ENCODE results near the gene IZUMO4. TPM values are rescaled to one million over a fixed set of nuclear protein-coding genes. Genes with fewer than 3 reads are reported as not detected.

Gene IZUMO4
- total and polyA plus RNA-seq, 9 donors = 1.7 to 4.0 (median 2.1) TPM

DNA sequence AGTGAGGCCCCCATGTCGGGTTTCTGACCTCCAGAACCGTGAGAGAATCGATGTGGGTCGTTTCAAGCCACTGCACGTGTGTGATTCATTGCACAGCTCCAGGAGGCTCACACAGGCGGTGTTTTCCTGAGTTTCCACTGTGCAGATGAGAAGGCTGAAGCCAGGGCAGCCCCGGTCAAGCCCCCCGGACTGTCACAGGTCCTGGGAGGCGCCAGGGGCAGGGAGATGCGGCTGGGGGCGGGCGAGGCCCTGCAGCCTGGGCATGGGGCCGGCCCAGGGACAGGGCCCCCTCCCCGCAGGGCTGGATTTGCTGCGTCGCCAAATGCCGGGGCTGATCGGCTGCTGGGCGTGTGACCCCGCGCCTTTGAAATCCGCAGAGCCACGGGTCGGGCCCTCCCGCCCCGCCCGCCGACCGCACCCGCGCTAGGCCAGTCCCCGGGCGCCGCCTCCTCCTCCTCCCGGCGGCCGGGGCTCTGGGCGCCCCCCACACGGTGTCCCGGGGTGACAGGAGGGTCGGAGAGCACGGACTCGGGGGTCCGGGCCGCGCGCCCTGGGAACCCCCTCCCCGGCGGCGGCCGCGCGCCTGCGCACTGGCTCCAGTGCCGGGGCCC lies 35.7 kb upstream of the IZUMO4 start:
- Histone ChIP-seq H3K27me3 (ENCODE audit: control insufficient read depth, insufficient read depth, low read length) (no peaks in the 10 kb centered on the region), H3K9me3 (replicated peaks; ENCODE audit: control insufficient read depth, low read depth, low read length) (no peaks in the 10 kb centered on the region), H3K36me3 (ENCODE audit: control insufficient read depth, insufficient read depth, low read length) (no peaks in the 10 kb centered on the region), H3K4me1 (ENCODE audit: control insufficient read depth, insufficient read depth, low read length) (peaks cover 60% of the 10 kb centered on the region), H3K4me3 (ENCODE audit: low read length) (peak overlapping the region; percentile 55), H3K27ac (ENCODE audit: low read length) (peak overlapping the region; percentile 96)
- DNase-seq = peak; percentile 89
- under 1% methylated on average over 55 of the region's 55 CpGs for WGBS (ENCODE audit: insufficient coverage)

DNA sequence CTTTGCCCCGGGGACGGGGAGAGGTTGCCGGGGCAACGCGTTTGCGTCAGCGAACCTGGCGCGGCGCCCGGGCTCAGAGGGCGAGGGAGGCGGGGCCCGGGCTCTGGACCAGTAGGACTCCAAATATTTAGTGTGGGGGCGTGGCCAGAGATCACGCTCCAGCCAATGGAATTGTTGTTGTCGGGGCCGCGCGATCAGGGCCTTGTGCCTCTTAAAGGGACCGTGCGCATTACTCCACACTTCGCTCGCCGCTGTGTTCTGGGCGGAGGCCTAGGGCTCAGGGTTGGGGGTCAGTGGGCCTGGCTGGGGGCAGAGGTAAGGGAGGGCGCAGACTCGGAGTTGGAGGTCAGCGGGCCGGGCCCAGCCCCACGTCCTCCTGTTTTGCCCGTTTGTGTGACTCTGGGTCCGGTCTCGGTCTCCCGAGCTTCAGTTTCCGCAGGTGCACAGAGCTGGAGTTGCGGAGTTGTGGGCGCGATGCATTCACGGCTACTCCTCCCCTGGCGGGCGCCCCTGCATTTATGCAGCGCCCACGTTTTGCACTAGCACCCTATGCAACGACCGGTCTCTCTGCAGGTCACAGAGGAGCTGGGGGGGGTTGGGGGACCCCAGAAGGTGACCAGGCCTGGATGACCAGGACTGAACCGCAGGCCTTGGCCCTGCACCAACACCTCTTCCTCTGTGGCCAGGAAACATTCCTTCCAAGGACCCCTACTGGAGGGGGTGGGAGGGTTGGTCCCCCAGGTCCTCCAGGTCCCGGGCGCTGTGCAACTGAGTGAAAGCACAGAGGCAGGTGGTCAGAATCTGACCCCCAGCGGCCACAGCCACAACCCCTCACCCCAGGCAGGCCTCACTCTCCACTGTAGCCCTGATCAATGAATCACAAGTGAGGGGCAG lies 35.0 kb upstream of the IZUMO4 start:
- Histone ChIP-seq H3K27me3 (ENCODE audit: control insufficient read depth, insufficient read depth, low read length) (no peaks in the 10 kb centered on the region), H3K27ac (ENCODE audit: low read length) (peak overlapping the region; percentile 96), H3K9me3 (replicated peaks; ENCODE audit: control insufficient read depth, low read depth, low read length) (no peaks in the 10 kb centered on the region), H3K4me3 (ENCODE audit: low read length) (peak overlapping the region; percentile 81), H3K4me1 (ENCODE audit: control insufficient read depth, insufficient read depth, low read length) (peaks cover 54% of the 10 kb centered on the region), H3K36me3 (ENCODE audit: control insufficient read depth, insufficient read depth, low read length) (no peaks in the 10 kb centered on the region)
- DNase-seq = peak; percentile 99
- 1% methylated on average over 41 of the region's 50 CpGs for WGBS (ENCODE audit: insufficient coverage)

DNA sequence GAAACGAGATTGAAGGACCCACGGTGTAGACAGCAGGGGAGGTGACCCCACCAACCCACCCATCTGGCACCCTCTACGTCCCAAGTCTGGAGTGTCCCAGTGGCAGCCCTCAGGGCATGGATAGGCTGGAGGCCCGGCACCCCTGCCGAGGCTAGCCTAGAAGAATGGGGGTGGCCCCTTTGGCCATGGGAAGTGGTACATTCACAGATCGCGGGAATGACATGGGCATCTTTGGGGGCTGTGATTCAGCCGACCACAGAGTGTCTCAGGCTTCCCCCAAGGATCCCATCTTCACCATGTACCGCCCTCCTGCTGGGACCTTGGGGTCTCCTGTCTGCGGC lies 34.4 kb upstream of the IZUMO4 start:
- Histone ChIP-seq H3K27me3 (ENCODE audit: control insufficient read depth, insufficient read depth, low read length) (no peaks in the 10 kb centered on the region), H3K4me1 (ENCODE audit: control insufficient read depth, insufficient read depth, low read length) (peaks cover 50% of the 10 kb centered on the region), H3K9me3 (replicated peaks; ENCODE audit: control insufficient read depth, low read depth, low read length) (no peaks in the 10 kb centered on the region), H3K27ac (ENCODE audit: low read length) (peak overlapping the region; percentile 94), H3K36me3 (ENCODE audit: control insufficient read depth, insufficient read depth, low read length) (no peaks in the 10 kb centered on the region), H3K4me3 (ENCODE audit: low read length) (peak overlapping the region; percentile 81)
- DNase-seq = no peak
- 61% methylated on average over 5 of the region's 10 CpGs for WGBS (ENCODE audit: insufficient coverage)

DNA sequence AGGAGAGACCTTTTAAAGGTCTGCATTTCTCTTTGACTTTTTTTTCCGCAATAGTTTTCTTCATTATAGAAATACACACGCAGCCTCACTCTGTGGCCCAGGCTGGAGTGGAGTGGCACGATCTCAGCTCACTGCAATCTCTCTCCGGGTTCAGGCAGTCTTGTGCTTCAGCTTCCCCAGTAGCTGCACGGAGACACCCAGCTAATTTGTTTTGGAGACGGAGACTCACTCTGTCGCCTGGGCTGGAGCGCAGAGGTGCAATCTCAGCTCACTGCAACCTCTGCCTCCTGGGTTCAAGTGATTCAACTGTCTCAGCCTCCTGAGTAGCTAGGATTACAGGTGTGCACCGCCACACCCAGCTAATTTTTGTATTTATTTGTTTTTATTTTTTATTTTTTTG lies 33.9 kb upstream of the IZUMO4 start:
- DNase-seq = no peak
- 43% methylated on average over 8 of the region's 9 CpGs for WGBS (ENCODE audit: insufficient coverage)
- no peaks in the 10 kb centered on the region for H3K9me3 ChIP-seq (replicated peaks; ENCODE audit: control insufficient read depth, low read depth, low read length)

DNA sequence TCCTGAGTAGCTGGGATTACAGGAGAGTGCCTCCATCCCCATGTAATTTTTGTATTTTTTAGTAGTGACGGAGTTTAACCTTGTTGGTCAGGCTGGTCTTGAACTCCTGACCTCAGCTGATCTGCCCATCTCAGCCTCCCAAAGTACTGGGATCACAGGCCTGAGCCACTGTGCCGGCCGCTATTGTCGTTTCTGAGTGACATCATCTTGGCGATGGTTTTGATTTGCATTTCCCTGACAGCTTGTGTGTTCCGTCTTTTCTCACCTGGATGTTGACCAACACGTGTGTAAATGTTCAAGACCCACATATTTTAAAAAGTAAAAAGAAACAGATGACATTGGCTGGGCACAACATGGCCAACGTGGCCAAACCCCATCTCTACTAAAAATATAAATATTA lies 32.9 kb upstream of the IZUMO4 start:
- no peaks in the 10 kb centered on the region for H3K36me3 ChIP-seq (ENCODE audit: control insufficient read depth, insufficient read depth, low read length)
- H3K27me3 ChIP-seq (ENCODE audit: control insufficient read depth, insufficient read depth, low read length) = no peaks in the 10 kb centered on the region
- H3K9me3 ChIP-seq (replicated peaks; ENCODE audit: control insufficient read depth, low read depth, low read length) = no peaks in the 10 kb centered on the region
- 83% methylated on average over 4 of the region's 8 CpGs for WGBS (ENCODE audit: insufficient coverage)
- DNase-seq = peak; percentile 8
- peak overlapping the region; percentile 91 for H3K27ac ChIP-seq (ENCODE audit: low read length)
- peaks cover 50% of the 10 kb centered on the region for H3K4me1 ChIP-seq (ENCODE audit: control insufficient read depth, insufficient read depth, low read length)
- H3K4me3 ChIP-seq (ENCODE audit: low read length) = no peak overlapping the region

More for the DNA sequence above, 33.9 kb upstream of the IZUMO4 start:
- H3K27ac ChIP-seq (ENCODE audit: low read length) = peak overlapping the region; percentile 94
- H3K36me3 ChIP-seq (ENCODE audit: control insufficient read depth, insufficient read depth, low read length) = no peaks in the 10 kb centered on the region
- peaks cover 50% of the 10 kb centered on the region for H3K4me1 ChIP-seq (ENCODE audit: control insufficient read depth, insufficient read depth, low read length)
- H3K27me3 ChIP-seq (ENCODE audit: control insufficient read depth, insufficient read depth, low read length) = no peaks in the 10 kb centered on the region
- H3K4me3 ChIP-seq (ENCODE audit: low read length) = no peak overlapping the region

DNA sequence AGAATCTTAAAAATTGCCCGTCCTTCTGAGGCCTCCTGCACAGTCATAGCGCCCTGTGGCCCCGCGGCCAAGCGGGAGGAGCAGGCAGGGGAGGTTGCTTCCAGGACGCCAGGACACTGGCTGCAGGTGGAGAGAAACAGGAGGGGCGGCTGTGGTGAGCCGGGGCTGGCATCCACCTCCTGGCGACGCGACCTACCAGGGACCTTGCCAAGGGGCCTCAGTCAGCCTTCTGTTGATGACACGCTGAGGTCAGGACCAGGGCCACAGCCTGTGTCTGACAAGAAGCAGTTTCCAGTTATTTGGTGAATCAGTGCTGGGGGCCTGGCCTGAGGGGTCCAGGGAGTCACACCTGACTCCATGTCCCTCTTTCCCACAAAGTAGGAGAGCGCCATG lies 32.3 kb upstream of the IZUMO4 start:
- Histone ChIP-seq H3K4me3 (ENCODE audit: low read length) (no peak overlapping the region), H3K9me3 (replicated peaks; ENCODE audit: control insufficient read depth, low read depth, low read length) (no peaks in the 10 kb centered on the region), H3K27me3 (ENCODE audit: control insufficient read depth, insufficient read depth, low read length) (no peaks in the 10 kb centered on the region), H3K27ac (ENCODE audit: low read length) (peak overlapping the region; percentile 91), H3K36me3 (ENCODE audit: control insufficient read depth, insufficient read depth, low read length) (no peaks in the 10 kb centered on the region), H3K4me1 (ENCODE audit: control insufficient read depth, insufficient read depth, low read length) (peaks cover 46% of the 10 kb centered on the region)
- DNase-seq = peak; percentile 19
- 78% methylated on average over 11 of the region's 13 CpGs for WGBS (ENCODE audit: insufficient coverage)

DNA sequence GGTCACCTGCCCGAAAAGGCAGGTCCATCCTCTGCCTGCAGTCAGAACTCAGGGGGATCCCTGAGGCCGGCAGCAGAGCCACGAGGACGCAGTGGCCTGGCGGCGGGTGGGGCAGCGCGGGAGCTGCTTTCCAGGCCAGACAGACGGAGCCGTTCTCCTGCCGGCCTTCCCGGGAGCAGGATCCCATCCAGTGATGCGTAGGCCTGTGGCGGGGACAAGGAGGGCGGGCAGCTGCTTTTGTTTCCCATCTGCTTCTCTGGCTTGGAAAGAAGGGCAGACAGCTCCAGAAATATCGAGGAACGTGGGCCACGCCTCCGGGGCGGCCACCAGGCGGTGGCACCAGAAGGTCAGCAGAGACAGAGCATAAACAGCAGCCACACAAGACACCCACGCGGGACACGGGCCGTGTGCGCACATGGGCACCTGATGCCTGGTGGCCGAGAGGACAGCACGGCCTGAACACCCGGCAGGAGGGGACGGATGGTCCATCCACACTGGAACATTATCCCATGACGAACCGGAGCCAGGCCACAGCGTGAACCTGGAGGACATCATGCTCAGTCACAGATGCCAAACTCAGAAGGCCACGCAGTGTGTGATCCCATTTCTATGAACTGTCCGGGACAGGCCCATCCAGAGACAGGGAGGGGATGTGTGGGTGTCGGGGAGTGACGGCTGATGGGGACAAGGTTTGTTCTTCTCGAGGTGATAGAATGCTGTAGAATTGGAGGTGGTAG lies 31.8 kb upstream of the IZUMO4 start:
- H3K36me3 ChIP-seq (ENCODE audit: control insufficient read depth, insufficient read depth, low read length) = no peaks in the 10 kb centered on the region
- 68% methylated on average over 35 of the region's 38 CpGs for WGBS (ENCODE audit: insufficient coverage)
- peak; percentile 75 for DNase-seq
- no peaks in the 10 kb centered on the region for H3K9me3 ChIP-seq (replicated peaks; ENCODE audit: control insufficient read depth, low read depth, low read length)
- H3K4me3 ChIP-seq (ENCODE audit: low read length) = no peak overlapping the region
- H3K4me1 ChIP-seq (ENCODE audit: control insufficient read depth, insufficient read depth, low read length) = peaks cover 43% of the 10 kb centered on the region
- no peaks in the 10 kb centered on the region for H3K27me3 ChIP-seq (ENCODE audit: control insufficient read depth, insufficient read depth, low read length)
- H3K27ac ChIP-seq (ENCODE audit: low read length) = peak overlapping the region; percentile 91

DNA sequence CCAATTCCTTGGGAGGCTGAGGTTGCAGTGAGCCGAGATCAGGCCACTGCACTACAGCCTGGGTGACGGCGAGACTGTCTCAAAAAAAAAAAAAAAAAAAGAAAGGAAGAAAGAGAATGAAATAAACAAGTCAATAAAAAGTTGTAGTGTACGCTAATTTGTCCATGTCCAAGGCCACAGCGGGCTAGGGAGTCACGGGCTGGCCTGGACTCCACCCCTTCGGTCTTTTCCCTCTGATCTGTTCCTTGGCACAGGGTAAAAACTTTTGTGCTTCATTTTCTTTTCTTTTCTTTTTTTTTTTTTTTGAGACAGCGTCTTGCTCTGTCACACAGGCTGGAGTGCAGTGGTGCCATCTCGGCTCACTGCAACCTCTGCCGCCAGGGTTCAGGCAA lies 26.3 kb upstream of the IZUMO4 start:
- no peak for DNase-seq
- Histone ChIP-seq H3K4me3 (ENCODE audit: low read length) (no peak overlapping the region), H3K27ac (ENCODE audit: low read length) (no peak overlapping the region), H3K36me3 (ENCODE audit: control insufficient read depth, insufficient read depth, low read length) (peaks cover 28% of the 10 kb centered on the region), H3K9me3 (replicated peaks; ENCODE audit: control insufficient read depth, low read depth, low read length) (no peaks in the 10 kb centered on the region), H3K27me3 (ENCODE audit: control insufficient read depth, insufficient read depth, low read length) (no peaks in the 10 kb centered on the region), H3K4me1 (ENCODE audit: control insufficient read depth, insufficient read depth, low read length) (peaks cover 2% of the 10 kb centered on the region)
- WGBS (ENCODE audit: insufficient coverage) = 87% methylated on average over 7 of the region's 10 CpGs

DNA sequence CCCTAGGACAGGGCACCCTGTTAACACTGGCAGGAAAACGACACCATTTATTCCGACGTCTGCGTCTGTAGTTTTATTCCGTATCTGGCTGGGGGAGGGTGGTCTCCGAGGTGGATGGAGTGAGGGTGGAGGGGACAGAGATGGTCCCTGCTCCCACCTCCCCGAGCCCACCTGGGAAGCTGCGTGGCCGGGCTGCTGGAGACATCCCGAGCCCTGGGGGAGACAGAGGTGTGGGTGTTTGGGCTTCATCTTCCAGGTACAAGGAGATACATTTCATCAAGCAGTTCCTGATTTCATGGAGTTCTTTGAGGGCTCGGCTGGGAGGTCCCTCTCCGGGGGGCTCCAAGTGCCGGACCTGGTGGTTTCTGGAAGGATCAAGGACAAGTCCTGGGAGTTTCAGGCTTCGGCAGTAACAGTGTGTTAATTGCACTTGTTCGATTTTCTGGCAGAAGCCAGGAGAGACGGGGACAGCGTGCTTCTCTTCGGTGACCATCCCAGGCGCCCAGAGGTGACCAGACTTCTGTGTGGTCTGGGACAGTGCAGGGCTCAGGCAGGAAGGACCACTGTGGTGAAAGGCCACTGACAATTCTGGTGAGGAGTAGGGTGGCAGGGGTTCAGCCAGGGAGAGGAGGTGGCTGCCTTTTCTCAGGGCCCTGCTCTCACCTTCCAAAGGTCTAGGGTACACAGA lies 25.6 kb upstream of the IZUMO4 start:
- DNase-seq = no peak
- Histone ChIP-seq H3K27me3 (ENCODE audit: control insufficient read depth, insufficient read depth, low read length) (no peaks in the 10 kb centered on the region), H3K36me3 (ENCODE audit: control insufficient read depth, insufficient read depth, low read length) (peaks cover 33% of the 10 kb centered on the region), H3K4me1 (ENCODE audit: control insufficient read depth, insufficient read depth, low read length) (peaks cover 2% of the 10 kb centered on the region), H3K27ac (ENCODE audit: low read length) (no peak overlapping the region), H3K4me3 (ENCODE audit: low read length) (no peak overlapping the region), H3K9me3 (replicated peaks; ENCODE audit: control insufficient read depth, low read depth, low read length) (no peaks in the 10 kb centered on the region)
- WGBS (ENCODE audit: insufficient coverage) = 76% methylated on average over 13 of the region's 19 CpGs

All from muscle of leg (tissue), 11 donors.